LHCN-M2 (cell line): Measurements from ENCODE around the gene AXL. TPM values are rescaled to one million over a fixed set of nuclear protein-coding genes. Genes with fewer than 3 reads are reported as not detected.

Source experiments
- DNase-seq: peaks from one replicate; pipeline ENCODE4 v3.0.0-alpha.2; 2012; ENCODE audit warnings: low read depth
- total RNA-seq: library from RNA; depleted of rRNA; stranded (reverse); fragments of >200 nt; gene quantifications from 2 replicates; pipeline ENCODE4 v1.2.3, GENCODE V29; 2014

AXL gene
- total RNA-seq, 1 experiment from 2014 or later: 254 TPM

GRCh38 chr19:41206926-41207750 is 11.9 kb upstream of the AXL start:
- DNase-seq: no peak

GRCh38 chr19:41214161-41214560 is 4.9 kb upstream of the AXL start:
- DNase-seq: no peak

GRCh38 chr19:41217741-41218140 is 1.3 kb upstream of the AXL start:
- no peak for DNase-seq

GRCh38 chr19:41218249-41218614 is 791 bp upstream of the AXL start:
- DNase-seq: no peak

DNA sequence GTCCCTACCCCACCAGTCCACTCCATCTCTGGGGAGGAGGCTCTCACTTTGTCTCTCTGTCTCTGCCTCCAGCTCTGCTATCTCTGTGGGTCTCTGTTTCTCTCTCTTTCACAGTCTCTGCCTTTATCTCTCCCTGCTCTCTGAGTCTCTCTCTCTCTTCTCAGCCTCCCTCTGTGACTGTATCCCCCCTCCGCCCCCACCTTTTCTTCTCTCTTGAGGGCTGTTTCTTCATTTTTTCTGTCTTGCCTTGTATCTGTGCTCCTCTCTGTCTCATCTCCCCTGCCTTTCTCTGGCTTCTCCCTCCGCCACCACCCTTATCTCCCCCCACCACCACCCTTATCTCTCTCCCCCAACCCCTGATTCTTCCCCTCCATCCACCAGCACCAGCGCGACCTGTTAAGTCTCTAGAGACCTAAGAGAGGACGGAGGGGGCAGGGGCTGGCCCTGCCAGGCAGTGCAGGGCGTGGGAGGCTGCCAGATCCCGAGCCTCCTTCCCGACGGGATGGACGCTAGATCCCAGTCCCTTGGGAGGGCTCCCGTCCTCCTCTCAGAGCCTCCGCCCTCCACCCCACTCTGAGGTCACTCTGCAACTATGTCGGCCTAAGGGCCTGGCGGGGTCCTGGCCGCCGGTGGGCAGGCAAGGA is 1.0 kb downstream of the AXL start:
- peak; percentile 68 for DNase-seq

- no peak for DNase-seq
Measured at GRCh38 chr19:41220811-41221210, 1.8 kb downstream of the AXL start.

DNA sequence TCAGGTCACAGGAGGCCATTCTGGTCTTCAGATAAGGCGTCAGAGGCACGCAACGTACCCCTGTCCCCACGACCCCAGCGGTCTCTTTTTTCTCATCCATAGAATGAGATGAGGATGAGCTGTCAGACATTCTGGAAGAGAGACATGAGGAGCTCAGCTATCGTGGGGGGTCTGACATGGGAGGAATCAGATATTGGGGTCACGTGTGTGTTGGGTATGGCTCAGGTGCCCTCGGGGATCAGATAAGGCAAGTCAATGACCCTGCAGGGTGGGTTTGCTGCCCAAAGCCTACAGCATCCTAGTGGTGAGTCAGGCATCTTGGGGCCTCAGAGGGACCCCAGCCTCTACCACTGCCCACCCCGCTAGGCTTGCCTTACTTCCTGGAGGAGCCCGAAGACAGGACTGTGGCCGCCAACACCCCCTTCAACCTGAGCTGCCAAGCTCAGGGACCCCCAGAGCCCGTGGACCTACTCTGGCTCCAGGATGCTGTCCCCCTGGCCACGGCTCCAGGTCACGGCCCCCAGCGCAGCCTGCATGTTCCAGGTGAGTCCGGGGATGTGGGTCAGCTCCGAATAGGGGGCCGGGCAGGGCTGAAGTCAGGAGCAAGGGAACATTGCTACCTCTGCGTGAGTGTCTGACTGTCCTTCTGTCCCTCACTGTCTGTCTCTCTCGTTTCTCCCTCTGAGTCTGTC is 2.6 kb downstream of the AXL start:
- no peak for DNase-seq

GRCh38 chr19:41222240-41222639 is 3.2 kb downstream of the AXL start:
- DNase-seq: no peak

- peak; percentile 93 for DNase-seq
Measured at GRCh38 chr19:41223431-41224234, 4.6 kb downstream of the AXL start.

DNA sequence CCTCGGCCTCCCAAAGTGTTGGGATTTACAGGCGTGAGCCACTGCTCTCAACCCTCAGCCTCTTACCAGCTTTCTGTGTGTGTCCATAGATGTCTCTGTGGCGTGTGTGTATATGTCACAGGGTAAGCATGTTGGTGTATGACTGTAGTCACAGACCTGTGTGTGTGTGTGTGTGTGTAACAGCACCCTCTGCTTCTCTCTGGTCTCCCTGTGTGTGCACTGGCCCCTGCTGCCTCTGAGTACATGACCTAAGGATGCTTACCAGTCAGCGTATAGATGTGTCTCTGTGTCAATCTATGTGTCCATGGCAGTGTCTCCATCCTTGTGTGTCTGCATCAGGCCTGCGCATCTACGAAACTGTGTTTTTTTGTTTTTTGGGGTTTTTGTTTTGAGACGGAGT is 5.6 kb downstream of the AXL start:
- DNase-seq: no peak

- peak; percentile 99 for DNase-seq
Measured at GRCh38 chr19:41225238-41226052, 6.4 kb downstream of the AXL start.

GRCh38 chr19:41226053-41226873 is 7.2 kb downstream of the AXL start:
- no peak for DNase-seq

DNA sequence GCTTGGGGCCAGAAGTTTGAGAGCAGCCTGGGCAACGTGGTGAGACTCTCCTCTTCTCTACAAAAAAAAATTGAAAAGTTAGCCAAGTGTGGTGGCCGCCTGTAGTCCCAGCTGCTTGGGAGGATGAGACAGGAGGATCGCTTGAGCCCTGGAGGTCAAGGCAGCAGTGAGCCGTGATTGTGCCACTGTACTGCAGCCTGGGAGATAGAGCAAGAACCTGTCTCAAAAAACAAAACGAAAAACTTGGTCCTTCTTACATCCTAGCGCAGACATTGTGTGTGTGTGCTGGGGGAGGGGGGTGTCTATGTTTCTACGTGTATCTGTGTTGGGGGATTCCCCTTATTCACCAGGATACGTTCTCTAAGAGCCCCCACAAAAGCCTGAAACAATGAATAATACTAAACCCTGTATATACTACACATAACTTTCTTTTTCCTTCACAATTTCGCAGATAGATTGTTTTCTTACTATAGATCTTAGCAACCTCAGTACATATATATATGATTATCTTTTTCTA is 7.9 kb downstream of the AXL start:
- DNase-seq: no peak

DNA sequence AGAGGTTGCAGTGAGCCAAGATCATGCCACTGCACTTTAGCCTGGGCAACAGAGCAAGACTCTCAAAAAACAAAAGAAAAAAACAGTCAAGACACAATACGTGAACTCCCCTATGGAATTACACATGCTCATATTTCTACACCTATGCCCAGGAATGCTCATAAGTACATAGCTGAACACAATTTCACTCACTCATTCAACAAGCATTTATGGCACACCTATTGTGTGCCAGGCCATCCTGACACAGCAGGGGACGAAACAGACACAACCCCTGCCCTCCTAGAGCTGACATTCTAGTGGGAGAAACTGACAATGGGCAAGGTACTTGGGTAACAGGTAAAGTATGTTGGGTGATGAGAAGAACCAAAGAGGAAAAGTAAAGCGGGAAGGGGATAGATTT is 9.5 kb downstream of the AXL start:
- no peak for DNase-seq

GRCh38 chr19:41229338-41229737 is 10.3 kb downstream of the AXL start:
- DNase-seq: peak; percentile 72

DNA sequence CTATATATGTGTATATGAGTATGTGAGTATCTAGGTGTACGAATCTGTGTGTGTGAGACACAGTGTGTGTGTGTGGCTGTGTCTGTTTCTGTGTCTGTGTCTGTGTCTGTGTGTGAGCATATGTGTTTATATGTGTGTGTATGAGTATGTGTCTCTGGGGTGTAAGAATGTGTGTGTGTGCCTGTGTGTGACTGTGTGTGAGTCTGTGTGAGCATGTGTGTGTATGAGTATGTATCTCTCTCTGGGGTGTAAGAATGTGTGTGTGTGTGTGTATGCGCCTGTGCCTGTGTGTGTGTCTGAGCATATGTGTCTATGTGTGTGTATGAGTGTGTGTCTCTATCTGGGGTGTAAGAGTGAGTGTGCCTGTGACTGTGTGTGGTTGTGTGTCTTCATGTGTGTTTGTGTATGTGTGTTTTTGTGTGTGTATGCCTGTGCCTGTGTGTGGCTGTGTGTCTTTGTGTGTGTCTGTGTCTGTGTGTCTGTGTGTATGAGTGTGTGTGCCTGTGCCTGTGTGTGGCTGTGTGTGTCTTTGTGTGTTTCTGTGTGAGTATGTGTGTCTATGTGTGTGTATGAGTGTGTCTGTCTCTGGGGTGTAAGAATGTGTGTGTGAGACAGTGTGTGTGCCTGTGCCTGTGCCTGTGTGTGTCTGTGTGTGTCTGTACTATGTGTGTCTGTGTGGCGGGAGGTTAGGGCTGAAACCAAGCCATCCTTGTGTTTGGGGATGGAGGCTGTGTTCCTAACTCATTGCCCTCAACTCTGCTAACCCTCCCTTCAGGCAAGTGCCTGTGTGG is 11.2 kb downstream of the AXL start:
- no peak for DNase-seq

DNA sequence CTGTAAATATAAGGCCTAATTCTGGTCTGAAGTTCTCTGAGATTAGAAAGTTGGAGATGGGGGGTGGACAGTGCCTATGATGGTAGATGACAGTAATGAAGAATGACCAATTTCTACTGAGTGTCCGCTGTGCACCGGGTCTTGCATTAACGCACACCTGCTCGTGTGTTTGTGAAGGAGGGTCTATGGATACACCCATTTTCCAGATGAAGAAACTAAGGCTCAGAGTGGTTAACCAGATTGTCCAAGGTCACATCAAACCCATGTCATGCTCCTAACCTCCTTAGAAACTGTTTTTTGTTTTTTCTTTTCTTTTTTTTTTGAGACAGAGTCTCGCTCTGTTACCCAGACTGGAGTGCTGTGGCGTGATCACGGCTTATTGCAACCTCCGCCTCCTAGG is 13.7 kb downstream of the AXL start:
- no peak for DNase-seq

DNA sequence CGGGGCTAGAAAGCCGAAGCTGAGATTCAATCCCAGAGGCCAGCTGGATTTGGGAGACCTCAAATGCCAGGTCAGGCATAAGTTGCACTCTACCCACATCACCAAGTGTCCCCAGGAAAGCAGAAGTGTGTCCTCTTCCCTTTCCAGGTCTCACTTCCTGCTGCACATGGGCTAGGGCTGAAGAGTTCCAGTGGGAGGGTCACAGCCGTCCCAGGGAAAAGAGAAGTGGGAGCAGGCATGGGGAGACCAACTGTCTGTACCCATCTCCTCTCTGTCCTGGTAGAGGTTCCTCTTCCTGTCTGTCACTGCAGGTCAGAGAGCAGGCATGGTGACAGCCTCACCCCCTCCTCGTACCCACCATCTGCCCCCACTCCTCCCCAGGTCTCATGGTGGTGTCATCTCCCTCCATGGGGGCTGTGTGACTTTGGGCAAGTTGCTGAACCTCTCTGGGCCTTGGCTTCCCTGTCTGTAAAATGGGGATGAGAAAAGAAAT is 14.8 kb downstream of the AXL start:
- DNase-seq: no peak
